Lung (tissue), 12 donors: ENCODE results near the gene CEMP1. TPM values are rescaled to one million over a fixed set of nuclear protein-coding genes. Genes with fewer than 3 reads are reported as not detected.

Experiments
- ATAC-seq: fragments of 200-7000 bp; cut with Tn5 transposase; one replicate; pipeline ENCODE4 v1.9.1; 2020; ENCODE audit warnings: moderate number of reproducible peaks; ENCODE audit not compliant: insufficient read depth, low FRiP score
- DNase-seq, 3 donors: peaks; one replicate each; pipeline ENCODE4 v3.0.0-alpha.2; 2013 to 2017
- H3K27ac ChIP-seq, 2 donors: one replicate each; pipeline ENCODE4 v1.5.1; 2013; ENCODE audit warnings: mild to moderate bottlenecking in 2 of 2, moderate library complexity in 2 of 2, control low read depth in 1 of 2, inconsistent platforms in 1 of 2, low read depth in 1 of 2, low read length in 1 of 2
- H3K27me3 ChIP-seq, 3 donors: one replicate each; pipeline ENCODE4 v1.5.1; 2013; ENCODE audit warnings: low read length in 2 of 3; ENCODE audit not compliant: control insufficient read depth in 3 of 3, insufficient read depth in 3 of 3
- H3K36me3 ChIP-seq, 4 donors: one replicate each; pipeline ENCODE4 v1.5.1; 2013; ENCODE audit warnings: low read length in 4 of 4, mild to moderate bottlenecking in 1 of 4, moderate library complexity in 1 of 4; ENCODE audit not compliant: control insufficient read depth in 4 of 4, insufficient read depth in 4 of 4
- H3K4me1 ChIP-seq, 5 donors: one replicate each; pipeline ENCODE4 v1.5.1; 2013; ENCODE audit warnings: low read length in 5 of 5, mild to moderate bottlenecking in 2 of 5, moderate library complexity in 1 of 5; ENCODE audit not compliant: control insufficient read depth in 5 of 5, insufficient read depth in 5 of 5
- H3K4me3 ChIP-seq: one replicate; pipeline ENCODE4 v1.5.1; 2013; ENCODE audit warnings: mild to moderate bottlenecking, control low read depth, moderate library complexity
- H3K9ac ChIP-seq, 2 donors: one replicate each; pipeline ENCODE4 v1.5.1; 2013; ENCODE audit warnings: low read length in 2 of 2, control low read depth in 1 of 2; ENCODE audit not compliant: insufficient read depth in 1 of 2
- H3K9me3 ChIP-seq, 4 donors: one replicate each; pipeline ENCODE4 v1.5.1; 2013; ENCODE audit warnings: low read length in 3 of 4, mild to moderate bottlenecking in 1 of 4, moderate library complexity in 1 of 4; ENCODE audit not compliant: control insufficient read depth in 4 of 4, insufficient read depth in 3 of 4
- CTCF ChIP-seq: IDR thresholded peaks from 2 replicates; pipeline ENCODE4 v1.5.1; 2012; ENCODE audit warnings: mild to moderate bottlenecking; ENCODE audit errors: control extremely low read depth, extremely low read depth
- WGBS, 2 donors: extraction: QIAGEN DNeasy Blood & Tissue Kit; methylation state at CpG; one replicate each; pipeline ENCODE4 v1.1.7; 2013; 5-methylcytosine and 5-hydroxymethylcytosine counted together
- polyA plus RNA-seq, 2 donors: library from polyadenylated mRNA; stranded (reverse); fragments of 200-250 nt; gene quantifications; one replicate each; pipeline ENCODE4 v1.2.1, GENCODE V29; 2013
- total RNA-seq, 2 donors: library from RNA; depleted of rRNA in 1 of 2; stranded (reverse); fragments of >200 nt in 1 of 2; gene quantifications; one replicate each; pipeline ENCODE4 v1.2.1, GENCODE V29; 2014 to 2021
- donor health status: control.
- donor health status: control.
- donor health status: Bipolar disorder and iron deficiency.
- donor health status: healthy.
- donor health status: DM: yes; HTN: yes; CAD: no.

Gene CEMP1
- total and polyA plus RNA-seq, 4 donors: 0.65 to 2.1 (median 1.4) TPM

- Histone ChIP-seq H3K4me1 (peaks cover 5 to 48% (median 10%) of the 10 kb centered on the region in 5 donors), H3K4me3 (no peak overlapping the region), H3K27ac (no peak overlapping the region), H3K27me3 (no peaks in the 10 kb centered on the region), H3K9me3 (no peaks in the 10 kb centered on the region), H3K9ac (no peak overlapping the region), H3K36me3 (peaks cover 0 to 37% (median 18%) of the 10 kb centered on the region in 4 donors)
- WGBS, 2 donors: 77 to 81% methylated on average over 26 of the region's 26 CpGs
- ATAC-seq: no peak
- no peak for TF ChIP-seq CTCF
- peak; percentile 77 to 90 (median 83) for DNase-seq
These were observed 33.3 kb downstream of the CEMP1 start for GRCh38 chr16:2497695-2498484.

- peaks cover 0 to 36% (median 15%) of the 10 kb centered on the region in 4 donors for H3K36me3 ChIP-seq
- no peak for TF ChIP-seq CTCF
- ATAC-seq (no peak), DNase-seq (peak; percentile 47 to 69 (median 54))
- no peak overlapping the region for H3K4me3 ChIP-seq
- H3K27me3 ChIP-seq: no peaks in the 10 kb centered on the region
- peaks cover 5 to 41% (median 10%) of the 10 kb centered on the region in 5 donors for H3K4me1 ChIP-seq
- H3K9me3 ChIP-seq: no peaks in the 10 kb centered on the region
- 54 to 75% methylated on average over 21 of the region's 21 CpGs for WGBS, 2 donors
- no peak overlapping the region for H3K9ac ChIP-seq
- no peak overlapping the region for H3K27ac ChIP-seq
These were observed 34.0 kb downstream of the CEMP1 start for GRCh38 chr16:2497116-2497630.

GRCh38 chr16:2496223-2497115 lies 34.7 kb downstream of the CEMP1 start:
- Histone ChIP-seq H3K9ac (no peak overlapping the region), H3K4me3 (no peak overlapping the region), H3K4me1 (peaks cover under 1 to 34% (median 10%) of the 10 kb centered on the region in 5 donors), H3K36me3 (peaks cover 0 to 31% (median 15%) of the 10 kb centered on the region in 4 donors), H3K9me3 (no peaks in the 10 kb centered on the region), H3K27ac (no peak overlapping the region), H3K27me3 (no peaks in the 10 kb centered on the region)
- WGBS, 2 donors: 96% methylated on average over 62 of the region's 62 CpGs
- no peak for TF ChIP-seq CTCF
- DNase-seq: no peak
- ATAC-seq: no peak
